Gastroesophageal sphincter (tissue), 3 donors: Measurements from ENCODE around the gene BNIP2.

Experiments
- EP300 ChIP-seq: sonication (generic); formaldehyde crosslinking; IDR thresholded peaks from one replicate; pipeline ENCODE4 v1.6.1; 2017; ENCODE audit warnings: antibody characterized with exemption, mild to moderate bottlenecking
- POLR2A ChIP-seq, 2 donors: fragments of 450-650 bp; IDR thresholded peaks; one replicate each; pipeline ENCODE4 v1.6.1; 2017; ENCODE audit warnings: antibody characterized with exemption in 2 of 2, mild to moderate bottlenecking in 2 of 2, moderate library complexity in 1 of 2
- POLR2AphosphoS5 ChIP-seq: sonication (generic); formaldehyde crosslinking; IDR thresholded peaks from one replicate; pipeline ENCODE4 v1.6.1; 2017; ENCODE audit warnings: antibody characterized with exemption
- TF ChIP-seq, protein P1 (sequence below), 4 experiments: fragments of 200-600 bp in 2 of 4; fragments of 450-650 bp in 2 of 4; sonication (generic) in 1 of 4; IDR thresholded peaks; one replicate each; pipeline ENCODE4 v1.5.1; 2017 to 2019; ENCODE audit warnings: antibody characterized with exemption in 4 of 4, mild to moderate bottlenecking in 2 of 4, moderate library complexity in 2 of 4

DNA sequence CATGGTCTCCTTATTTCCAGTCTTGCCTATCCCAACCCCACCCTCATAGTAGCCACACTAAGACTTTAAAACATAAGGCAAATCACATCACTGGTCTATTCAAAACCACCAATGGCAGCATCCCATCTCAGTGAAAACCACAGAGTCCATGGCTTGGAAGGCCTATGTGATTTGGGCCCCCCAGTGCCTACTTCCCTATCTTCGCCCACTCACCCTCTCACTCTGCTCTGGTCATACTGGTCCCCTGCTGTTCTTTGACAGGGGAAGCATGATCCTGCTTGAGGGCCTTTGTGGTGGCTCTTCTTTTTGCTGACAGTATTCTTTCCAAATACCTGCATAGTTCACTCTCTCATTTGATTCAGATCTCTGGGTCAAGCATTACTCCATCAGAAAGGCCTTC lies 35.1 kb downstream of the BNIP2 start:
- TF ChIP-seq POLR2AphosphoS5 (no peak), EP300 (no peak), POLR2A (IDR thresholded peaks at IDR 0.05) (no peak)
- TF ChIP-seq, protein P1, sequence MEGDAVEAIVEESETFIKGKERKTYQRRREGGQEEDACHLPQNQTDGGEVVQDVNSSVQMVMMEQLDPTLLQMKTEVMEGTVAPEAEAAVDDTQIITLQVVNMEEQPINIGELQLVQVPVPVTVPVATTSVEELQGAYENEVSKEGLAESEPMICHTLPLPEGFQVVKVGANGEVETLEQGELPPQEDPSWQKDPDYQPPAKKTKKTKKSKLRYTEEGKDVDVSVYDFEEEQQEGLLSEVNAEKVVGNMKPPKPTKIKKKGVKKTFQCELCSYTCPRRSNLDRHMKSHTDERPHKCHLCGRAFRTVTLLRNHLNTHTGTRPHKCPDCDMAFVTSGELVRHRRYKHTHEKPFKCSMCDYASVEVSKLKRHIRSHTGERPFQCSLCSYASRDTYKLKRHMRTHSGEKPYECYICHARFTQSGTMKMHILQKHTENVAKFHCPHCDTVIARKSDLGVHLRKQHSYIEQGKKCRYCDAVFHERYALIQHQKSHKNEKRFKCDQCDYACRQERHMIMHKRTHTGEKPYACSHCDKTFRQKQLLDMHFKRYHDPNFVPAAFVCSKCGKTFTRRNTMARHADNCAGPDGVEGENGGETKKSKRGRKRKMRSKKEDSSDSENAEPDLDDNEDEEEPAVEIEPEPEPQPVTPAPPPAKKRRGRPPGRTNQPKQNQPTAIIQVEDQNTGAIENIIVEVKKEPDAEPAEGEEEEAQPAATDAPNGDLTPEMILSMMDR (IDR thresholded peaks at IDR 0.05), result no peak
